Measurements from ENCODE around the gene MANBA.

DNA sequence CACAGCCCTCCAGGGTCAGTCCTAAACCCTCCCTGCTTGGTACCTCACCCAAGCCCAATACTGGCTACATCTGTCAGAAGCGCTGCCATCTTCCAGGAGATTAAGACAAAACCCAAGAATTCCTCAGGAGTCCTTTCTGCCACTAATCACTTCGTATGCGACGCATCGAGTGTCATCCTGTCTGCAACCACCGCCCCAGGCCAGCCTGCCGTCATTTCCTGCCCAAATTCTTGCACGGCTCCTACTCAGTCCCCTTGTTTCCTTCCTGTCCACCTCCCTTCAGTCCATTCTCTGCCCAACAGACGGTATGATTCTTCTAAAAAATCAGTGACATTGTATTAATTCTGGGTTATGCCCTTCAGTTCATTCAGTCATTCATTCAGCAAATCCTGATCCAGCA is 146.0 kb downstream of the MANBA start:
- TF ChIP-seq CTCF (IDR thresholded peaks at IDR 0.05) (no peak), POLR2AphosphoS5 (IDR thresholded peaks at IDR 0.05; ENCODE audit: low read depth, low read length) (no peak)
